ENCODE measurements around the gene FEZ2.
"Not testable (repeated sequence)": the region's sequence is repeated elsewhere in the genome, so short reads cannot be mapped to it uniquely, and the experiment has no call there.

The FEZ2 gene

DNA sequence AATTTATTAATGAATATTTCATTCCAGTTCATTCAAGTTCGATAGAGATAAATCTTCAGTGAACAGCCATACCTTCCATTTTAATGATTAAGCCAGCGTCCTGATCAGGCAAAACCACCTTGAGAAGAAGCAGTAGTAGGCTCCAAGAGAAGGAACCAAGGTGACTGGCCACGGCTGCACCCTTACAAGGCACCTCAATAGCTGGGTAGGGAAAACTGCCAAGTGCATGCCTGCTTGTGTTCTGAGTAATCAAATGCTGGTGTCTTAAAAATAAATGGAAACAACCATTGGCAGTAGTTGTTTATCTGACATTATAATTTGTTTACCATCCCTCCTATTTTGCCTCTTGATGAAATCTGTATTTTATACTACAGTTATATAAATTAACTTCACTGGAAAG lies 10.0 kb upstream of the FEZ2 start:
- DNase-seq = no peak
- TF ChIP-seq POLR2A (IDR thresholded peaks at IDR 0.05; ENCODE audit: low read length) (no peak), GATA1 (IDR thresholded peaks at IDR 0.05; ENCODE audit: low read depth, low read length) (no peak)

DNA sequence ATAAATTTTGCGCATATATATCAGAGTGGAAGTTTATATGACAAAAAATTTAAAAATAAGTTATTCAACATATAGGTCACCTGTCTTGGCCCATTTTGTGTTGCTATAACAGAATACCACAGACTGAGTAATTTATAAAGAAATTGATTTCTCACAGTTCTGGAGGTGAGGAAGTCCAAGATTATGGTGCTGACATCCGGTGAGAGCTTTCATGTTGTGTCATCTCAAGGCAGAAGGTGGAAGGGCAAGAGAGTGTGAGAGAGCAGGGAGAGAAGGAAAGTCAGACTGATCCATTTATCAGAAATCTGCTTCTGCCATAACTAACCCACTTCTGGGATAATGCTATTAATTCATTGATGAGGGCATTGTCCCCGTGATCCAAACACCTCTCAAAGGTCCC lies 9.0 kb upstream of the FEZ2 start:
- TF ChIP-seq POLR2A (IDR thresholded peaks at IDR 0.05; ENCODE audit: low read length) (no peak), GATA1 (IDR thresholded peaks at IDR 0.05; ENCODE audit: low read depth, low read length) (no peak)
- no peak for DNase-seq

DNA sequence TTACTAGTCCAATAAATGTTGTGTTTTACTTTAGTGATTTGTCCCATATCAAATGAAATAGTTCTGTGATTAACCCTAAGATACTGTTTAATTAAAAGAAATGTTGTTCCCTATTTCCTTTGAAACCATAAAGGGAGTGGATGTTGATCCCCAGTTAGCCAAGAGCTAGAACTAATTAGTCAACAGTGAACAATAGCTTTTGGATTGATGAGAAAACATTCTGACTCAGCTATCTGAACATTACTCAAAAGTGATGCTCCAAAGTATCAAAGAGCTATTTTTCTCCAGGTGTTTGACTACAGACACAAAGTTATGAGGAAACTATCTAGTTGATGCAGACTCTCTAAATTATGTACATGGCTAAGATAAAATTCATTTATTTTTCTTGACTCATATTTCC lies 7.3 kb upstream of the FEZ2 start:
- TF ChIP-seq POLR2A (IDR thresholded peaks at IDR 0.05; ENCODE audit: low read length) (no peak), GATA1 (IDR thresholded peaks at IDR 0.05; ENCODE audit: low read depth, low read length) (no peak)
- no peak for DNase-seq

DNA sequence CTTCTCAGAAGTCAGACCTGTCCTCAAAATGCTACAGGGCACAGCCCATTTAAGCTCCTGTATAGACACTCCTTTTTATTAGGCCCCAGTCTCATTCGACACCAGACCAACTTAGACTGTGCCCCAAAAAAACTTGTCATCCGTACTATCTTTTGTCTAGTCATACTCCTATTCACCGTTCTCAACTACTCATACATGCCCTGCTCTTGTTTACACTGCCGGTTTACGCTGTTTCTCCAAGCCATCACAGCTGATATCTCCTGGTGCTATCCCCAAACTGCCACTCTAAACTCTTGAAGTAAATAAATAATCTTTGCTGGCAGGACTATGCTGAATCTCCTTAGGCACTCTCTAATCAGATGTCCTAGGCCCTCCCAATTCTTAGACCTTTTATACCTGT lies 5.7 kb upstream of the FEZ2 start:
- DNase-seq = not testable (repeated sequence)

DNA sequence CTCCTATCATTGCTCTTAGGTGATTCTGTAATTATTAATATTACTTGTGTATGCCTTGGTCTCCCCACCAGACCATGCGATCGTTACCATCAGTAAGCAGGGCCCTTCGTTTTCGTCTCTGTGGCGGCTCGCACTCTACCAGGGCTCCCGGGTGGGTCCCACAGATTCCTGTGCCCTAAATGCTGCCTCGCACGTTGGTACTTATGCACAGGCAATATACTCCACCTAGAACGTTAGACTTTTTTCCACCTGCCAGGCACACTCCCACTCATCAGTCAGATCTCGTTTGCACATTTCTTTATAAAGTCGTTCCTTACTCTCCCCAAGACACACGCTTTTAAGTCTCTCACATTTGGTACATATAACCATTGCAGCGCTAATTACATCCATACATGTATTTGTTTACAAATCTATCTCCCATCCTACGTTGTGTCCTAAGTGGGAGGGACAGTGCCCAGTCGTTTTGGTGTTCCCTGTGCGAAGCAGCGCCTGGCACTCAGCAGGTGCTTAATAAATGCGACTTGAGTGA lies 901 bp downstream of the FEZ2 start:
- DNase-seq = no peak
- TF ChIP-seq POLR2A (IDR thresholded peaks at IDR 0.05; ENCODE audit: low read length) (no peak), GATA1 (IDR thresholded peaks at IDR 0.05; ENCODE audit: low read depth, low read length) (no peak)

DNA sequence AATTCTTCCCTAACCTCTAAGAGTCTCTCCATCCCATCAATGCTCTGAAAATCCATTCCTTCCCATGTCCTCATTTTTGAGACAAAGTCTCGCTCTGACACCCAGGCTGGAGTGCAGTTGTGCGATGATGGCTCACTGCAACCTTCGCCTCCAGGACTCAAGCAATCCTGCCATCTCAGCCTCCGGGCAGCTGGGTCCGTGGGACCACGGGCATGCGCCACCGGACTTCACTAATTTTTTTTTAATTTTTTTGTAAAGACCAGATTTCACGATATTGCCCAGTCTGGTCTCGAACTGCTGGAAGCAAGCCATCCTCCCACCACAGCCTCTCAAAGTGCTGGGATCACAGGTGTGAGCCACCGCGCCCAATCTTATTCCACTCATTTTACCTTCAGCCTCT lies 1.6 kb downstream of the FEZ2 start:
- no peak for TF ChIP-seq POLR2A (IDR thresholded peaks at IDR 0.05; ENCODE audit: low read length)
- TF ChIP-seq GATA1 (IDR thresholded peaks at IDR 0.05; ENCODE audit: low read depth, low read length) = no peak
- no peak for DNase-seq

DNA sequence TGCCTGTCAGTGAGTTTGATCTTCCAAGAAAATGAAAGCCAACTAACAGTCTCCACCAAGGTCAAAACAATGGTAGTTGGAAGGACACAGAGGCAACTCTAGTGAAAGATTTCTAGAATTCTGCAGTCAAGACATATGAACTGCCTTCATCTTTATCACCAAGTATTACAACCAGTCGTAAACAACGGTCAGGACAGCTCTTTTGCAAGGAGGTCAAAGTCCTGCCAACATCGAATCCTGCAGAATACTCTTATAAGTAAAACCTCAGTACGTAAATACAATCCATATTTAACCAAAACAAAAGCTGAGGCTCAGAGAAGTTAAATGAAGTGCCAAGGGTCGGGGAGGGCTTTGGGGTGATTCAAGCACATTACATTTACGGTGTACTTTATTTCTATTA lies 3.1 kb downstream of the FEZ2 start:
- TF ChIP-seq POLR2A (IDR thresholded peaks at IDR 0.05; ENCODE audit: low read length) (no peak), GATA1 (IDR thresholded peaks at IDR 0.05; ENCODE audit: low read depth, low read length) (no peak)
- no peak for DNase-seq

DNA sequence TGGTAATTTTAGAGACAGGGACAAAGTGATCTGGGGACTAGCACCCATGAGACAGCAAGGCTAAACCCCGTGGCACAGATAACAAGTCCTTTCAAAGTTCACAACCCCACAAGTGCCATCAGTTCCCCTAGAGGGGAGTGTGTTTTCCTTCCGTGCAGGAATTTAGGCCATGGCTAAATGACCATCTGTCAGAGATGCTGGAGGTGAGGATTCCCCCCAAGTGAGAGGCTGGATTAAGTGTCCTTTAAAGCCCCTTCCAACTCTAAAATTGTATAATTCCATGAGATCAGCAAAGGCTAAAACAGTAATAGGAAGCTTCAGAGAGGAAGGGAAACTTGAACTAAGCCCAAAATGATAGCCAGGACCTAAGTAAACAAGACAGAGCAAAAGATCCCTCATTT lies 8.7 kb downstream of the FEZ2 start:
- TF ChIP-seq POLR2A (IDR thresholded peaks at IDR 0.05; ENCODE audit: low read length) = no peak
- no peak for TF ChIP-seq GATA1 (IDR thresholded peaks at IDR 0.05; ENCODE audit: low read depth, low read length)
- no peak for DNase-seq

DNA sequence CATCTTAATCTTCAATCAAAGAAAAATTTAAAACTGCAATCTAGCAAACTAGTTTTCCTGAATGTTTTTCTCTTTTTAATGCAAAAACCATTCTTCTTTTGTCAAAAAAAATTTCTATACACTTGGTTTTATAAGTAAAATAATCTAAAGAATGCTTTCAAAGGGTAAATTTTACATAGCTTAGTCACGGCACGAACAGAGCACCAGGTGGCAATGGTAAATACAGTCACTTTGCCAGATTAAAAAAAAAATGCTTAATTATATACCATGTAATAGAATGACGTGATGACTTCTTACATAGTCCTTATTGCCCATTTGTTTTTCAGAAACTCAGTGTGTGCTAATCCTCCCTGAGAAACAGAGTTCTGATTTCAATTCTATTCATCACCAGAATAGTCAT lies 10.4 kb downstream of the FEZ2 start:
- no peak for DNase-seq

DNA sequence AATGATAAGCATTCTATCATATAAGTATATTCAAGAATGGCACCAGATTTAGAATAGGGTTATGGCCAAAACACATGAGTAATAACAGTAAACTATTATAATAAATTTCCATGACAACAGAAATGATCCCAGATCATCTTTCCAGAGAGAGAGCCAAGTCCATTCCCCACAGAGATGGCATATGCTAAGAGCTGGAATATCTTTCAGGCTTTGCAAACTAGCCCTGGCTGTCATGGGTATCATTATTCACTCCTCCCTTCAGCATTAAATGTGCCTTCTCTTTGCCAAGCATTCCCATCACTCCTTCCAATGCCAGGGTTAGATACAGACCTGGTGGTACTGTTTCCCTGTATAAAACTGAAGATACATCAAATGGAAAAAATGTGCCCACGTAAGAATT lies 10.9 kb downstream of the FEZ2 start:
- no peak for DNase-seq
- TF ChIP-seq POLR2A (IDR thresholded peaks at IDR 0.05; ENCODE audit: low read length) (no peak), GATA1 (IDR thresholded peaks at IDR 0.05; ENCODE audit: low read depth, low read length) (no peak)

More for the DNA sequence above, 10.4 kb downstream of the FEZ2 start:
- TF ChIP-seq GATA1 (IDR thresholded peaks at IDR 0.05; ENCODE audit: low read depth, low read length) (no peak), POLR2A (IDR thresholded peaks at IDR 0.05; ENCODE audit: low read length) (no peak)

DNA sequence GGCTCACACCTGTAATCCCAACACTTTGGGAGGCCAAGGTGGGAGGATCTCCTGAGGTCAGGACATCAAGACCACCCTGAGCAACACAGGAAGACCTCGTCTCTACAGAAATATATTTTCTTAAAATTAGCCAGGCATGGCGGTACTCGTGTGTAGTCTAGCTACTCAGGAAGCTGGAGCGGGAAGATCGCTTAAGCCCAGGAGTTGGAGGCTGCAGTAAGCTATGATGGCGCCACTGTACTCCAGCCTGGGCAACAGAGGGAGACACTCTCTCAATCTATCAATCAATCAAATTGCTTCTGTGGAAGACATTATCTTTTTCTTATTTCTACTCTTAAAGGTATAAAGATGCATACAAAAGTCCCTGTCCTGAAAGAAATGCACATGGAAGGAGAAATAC lies 11.3 kb downstream of the FEZ2 start:
- no peak for DNase-seq
- TF ChIP-seq POLR2A (IDR thresholded peaks at IDR 0.05; ENCODE audit: low read length) (no peak), GATA1 (IDR thresholded peaks at IDR 0.05; ENCODE audit: low read depth, low read length) (no peak)

DNA sequence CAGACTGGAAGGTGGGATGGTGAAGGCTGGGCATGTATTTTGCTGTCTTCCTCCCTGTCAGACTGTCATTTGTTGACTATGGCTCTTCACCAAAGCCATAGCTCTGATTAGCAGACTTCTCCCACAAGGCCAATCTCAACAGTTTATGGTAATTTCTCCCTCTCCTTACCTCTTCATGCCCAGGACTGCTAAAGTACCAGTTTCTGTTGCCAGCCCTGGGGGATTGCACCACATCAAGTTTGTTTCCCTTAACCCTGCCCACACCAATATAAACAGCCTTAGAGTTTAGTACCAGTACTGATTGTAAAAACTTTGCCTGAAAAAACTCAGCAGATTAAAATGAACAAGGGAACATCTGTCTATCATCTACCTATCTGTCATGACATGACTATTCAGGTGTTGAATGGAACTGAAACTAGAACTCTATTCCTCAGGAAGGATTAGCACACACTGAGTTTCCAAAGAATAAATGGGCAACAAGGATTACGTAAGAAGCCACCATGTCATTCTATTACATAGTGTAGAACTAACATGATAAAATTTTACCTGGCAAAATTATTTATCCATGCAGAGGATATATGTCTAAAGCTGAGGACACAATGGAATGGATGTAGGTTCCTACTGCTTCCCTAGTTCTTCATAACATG lies 13.7 kb downstream of the FEZ2 start:
- TF ChIP-seq GATA1 (IDR thresholded peaks at IDR 0.05; ENCODE audit: low read depth, low read length) (no peak), POLR2A (IDR thresholded peaks at IDR 0.05; ENCODE audit: low read length) (no peak)
- no peak for DNase-seq

DNA sequence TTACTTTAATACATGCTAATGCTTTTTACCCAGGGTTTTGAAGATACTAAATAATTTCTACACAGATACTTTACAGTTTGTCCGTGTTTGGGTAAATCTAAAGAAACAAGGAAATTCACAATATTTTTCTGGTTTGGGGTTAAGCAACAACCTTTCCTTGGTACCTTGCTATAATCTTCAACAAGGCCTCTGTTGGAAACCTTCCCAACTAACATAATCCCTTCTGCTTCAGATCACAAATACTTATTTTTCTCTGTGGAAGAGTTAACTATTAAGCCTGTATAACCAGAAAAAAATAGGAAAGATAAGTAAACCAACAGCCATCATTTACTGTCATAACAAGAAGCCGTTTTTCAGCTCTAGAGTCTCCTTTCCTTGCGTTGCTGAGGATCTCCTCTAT lies 15.0 kb downstream of the FEZ2 start:
- no peak for DNase-seq
- TF ChIP-seq GATA1 (IDR thresholded peaks at IDR 0.05; ENCODE audit: low read depth, low read length) (no peak), POLR2A (IDR thresholded peaks at IDR 0.05; ENCODE audit: low read length) (no peak)

DNA sequence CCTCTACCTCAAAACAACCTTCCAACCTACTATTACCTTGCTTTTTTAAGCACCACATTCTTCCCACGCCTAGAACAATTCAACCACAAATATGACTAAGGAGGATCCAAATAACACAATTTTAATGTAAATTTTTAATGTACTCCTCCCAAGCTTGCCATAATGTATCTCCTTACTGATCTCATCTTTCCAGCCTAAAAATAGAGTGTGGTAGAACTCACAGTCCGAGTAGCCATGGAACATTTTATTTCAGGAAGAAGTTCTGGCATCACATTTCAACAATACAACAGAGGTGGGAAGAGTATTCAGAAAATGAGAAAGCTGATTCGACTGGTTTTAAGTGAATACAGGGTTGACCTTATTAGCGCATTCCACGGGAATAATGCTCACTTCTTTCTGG lies 15.4 kb downstream of the FEZ2 start:
- DNase-seq = no peak
- TF ChIP-seq POLR2A (IDR thresholded peaks at IDR 0.05; ENCODE audit: low read length) (no peak), GATA1 (IDR thresholded peaks at IDR 0.05; ENCODE audit: low read depth, low read length) (no peak)

DNA sequence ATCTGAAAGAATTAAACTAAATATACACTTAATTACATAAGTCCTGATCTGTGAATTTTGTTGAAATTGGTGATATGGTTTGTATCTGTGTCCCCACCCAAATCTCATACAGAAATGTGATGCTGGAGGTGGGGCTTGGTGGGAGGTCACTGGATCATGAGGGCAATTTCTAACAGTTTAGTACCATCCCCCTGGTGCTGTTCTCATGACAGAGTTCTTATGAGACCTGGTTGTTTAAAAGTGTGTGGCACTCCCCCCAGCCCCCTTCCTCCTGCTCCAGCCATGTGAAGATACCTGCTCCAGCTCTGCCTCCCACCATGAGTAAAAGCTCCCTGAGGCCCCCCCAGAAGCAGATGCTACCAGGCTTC lies 18.7 kb downstream of the FEZ2 start:
- no peak for TF ChIP-seq POLR2A (IDR thresholded peaks at IDR 0.05; ENCODE audit: low read length)
- TF ChIP-seq GATA1 (IDR thresholded peaks at IDR 0.05; ENCODE audit: low read depth, low read length) = no peak
- no peak for DNase-seq
